Endothelial cell of umbilical vein (primary cell): Measurements from ENCODE around the gene YARS1.

ENCODE experiments used
- CTCF ChIP-seq, 2 donors: IDR thresholded peaks; 1 replicate in 1 of 2; 2 replicates in 1 of 2; pipeline ENCODE4 v1.5.1; 2011; ENCODE audit warnings: low read length in 2 of 2, mild to moderate bottlenecking in 2 of 2, moderate library complexity in 2 of 2, control low read depth in 1 of 2, inconsistent platforms in 1 of 2, low read depth in 1 of 2; ENCODE audit not compliant: insufficient read depth in 1 of 2; ENCODE audit errors: extremely low read depth in 1 of 2
- EZH2 ChIP-seq: IDR thresholded peaks from 2 replicates; pipeline ENCODE4 v1.6.1; 2012; ENCODE audit warnings: borderline replicate concordance, low read depth, mild to moderate bottlenecking, moderate library complexity, low read length, inconsistent platforms; ENCODE audit not compliant: severe bottlenecking
- JUN ChIP-seq: IDR thresholded peaks from 2 replicates; pipeline ENCODE4 v1.6.1; 2011; ENCODE audit warnings: borderline replicate concordance, low read depth; ENCODE audit not compliant: insufficient read length, insufficient read depth
- MYC ChIP-seq: IDR thresholded peaks from one replicate; pipeline ENCODE4 v1.6.1; 2011; ENCODE audit warnings: mild to moderate bottlenecking, low read depth, low read length
- POLR2A ChIP-seq: IDR thresholded peaks from 2 replicates; pipeline ENCODE4 v1.6.1; 2012; ENCODE audit warnings: low read depth, mild to moderate bottlenecking, control low read depth, low read length
- POLR2AphosphoS5 ChIP-seq: IDR thresholded peaks from 2 replicates; pipeline ENCODE4 v1.6.1; 2012; ENCODE audit warnings: low read depth, mild to moderate bottlenecking, control low read depth, low read length, moderate library complexity; ENCODE audit not compliant: insufficient read depth
- TF ChIP-seq, protein P1 (sequence below): IDR thresholded peaks from 2 replicates; pipeline ENCODE4 v1.6.1; 2011; ENCODE audit not compliant: insufficient read depth, insufficient read length

DNA sequence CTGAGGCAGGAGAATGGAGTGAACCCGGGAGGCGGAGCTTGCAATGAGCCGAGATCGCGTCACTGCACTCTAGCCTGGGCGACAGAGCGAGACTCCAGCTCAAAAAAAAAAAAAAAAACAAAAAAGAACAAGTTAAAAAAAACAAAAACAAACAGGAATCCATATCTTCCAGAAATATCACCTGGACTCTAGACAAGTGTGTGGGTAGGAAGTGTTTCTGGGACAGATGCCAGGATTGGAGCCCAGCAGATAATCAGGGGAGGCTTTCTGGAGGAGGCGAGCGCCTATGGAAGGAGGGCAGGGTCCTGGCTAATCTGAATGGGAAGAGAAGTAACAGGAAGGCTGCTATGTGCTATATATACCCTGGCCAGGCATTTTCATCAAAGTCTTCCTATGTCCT is 71.0 kb downstream of the YARS1 start:
- TF ChIP-seq CTCF (IDR thresholded peaks at IDR 0.05; ENCODE audit: extremely low read depth in 1 of 2, insufficient read depth in 1 of 2, low read depth in 1 of 2, low read length in 2 of 2): no peak
- TF ChIP-seq EZH2: no peak
- TF ChIP-seq MYC: no peak
- TF ChIP-seq POLR2A: no peak
- TF ChIP-seq POLR2AphosphoS5: no peak
- no peak for TF ChIP-seq JUN
- TF ChIP-seq, protein P1, sequence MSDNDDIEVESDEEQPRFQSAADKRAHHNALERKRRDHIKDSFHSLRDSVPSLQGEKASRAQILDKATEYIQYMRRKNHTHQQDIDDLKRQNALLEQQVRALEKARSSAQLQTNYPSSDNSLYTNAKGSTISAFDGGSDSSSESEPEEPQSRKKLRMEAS: no peak
